ENCODE data around the gene RBPJ. TPM values are rescaled to one million over a fixed set of nuclear protein-coding genes. Genes with fewer than 3 reads are reported as not detected.

The RBPJ gene
- total RNA-seq, 2 experiments from 2014 or later: 39.9 to 61.1 TPM

GRCh38 chr4:26380740-26381139 lies 59.9 kb downstream of the RBPJ start:
- no peaks in the 10 kb centered on the region for H3K36me3 ChIP-seq (ENCODE audit: insufficient read depth, low read length)
- ChIA-PET CTCF (ENCODE audit: unreplicated experiment) (no interaction called here), POLR2A (interaction anchor here (0.8 to 1.4 kb wide), 5 partner anchors 12 to 810 kb away, joined by 3 to 5 read pairs (median 4); no protein-coding TSS in a partner anchor)
- no TSS peak for BruUV-seq (replicated peaks)
- no peaks in the 10 kb centered on the region for H3K9me2 ChIP-seq (ENCODE audit: insufficient read depth, low read length)
- H3K79me2 ChIP-seq (ENCODE audit: insufficient read depth, low read depth, low read length): peaks cover 36% of the 10 kb centered on the region
- no peaks in the 10 kb centered on the region for H3K9me3 ChIP-seq (ENCODE audit: low read length)
- H3K27ac ChIP-seq (ENCODE audit: low read depth, low read length, poor library complexity, severe bottlenecking): no peak overlapping the region
- H3K4me2 ChIP-seq (ENCODE audit: low read length): peak overlapping the region; percentile 31; the same call in 1 of the 2 replicates
- peaks cover 36% of the 10 kb centered on the region for H3K4me1 ChIP-seq (ENCODE audit: insufficient read depth, low read length, poor library complexity, severe bottlenecking)
- H3K4me3 ChIP-seq (ENCODE audit: low read depth, low read length, poor library complexity, severe bottlenecking): no peak overlapping the region
- H4K20me1 ChIP-seq (ENCODE audit: insufficient read depth, low read length): peaks cover 19% of the 10 kb centered on the region
- no peak for DNase-seq (ENCODE audit: low spot score)
- TF ChIP-seq CTCF (conservative IDR thresholded peaks at IDR 0.05; ENCODE audit: low read length) (no peak), EZH2phosphoT487 (IDR thresholded peaks at IDR 0.05; ENCODE audit: borderline replicate concordance, low read depth, low read length) (no peak)
- H2AFZ ChIP-seq (ENCODE audit: low read length): no peak overlapping the region
- intact Hi-C loops (cut with micrococcal nuclease; ENCODE audit: unreplicated experiment): no loop called here

- intact Hi-C loops (cut with micrococcal nuclease; ENCODE audit: unreplicated experiment): no loop called here
- CTCF ChIA-PET (ENCODE audit: unreplicated experiment): no interaction called here
Measured at GRCh38 chr4:26384380-26385057, 63.7 kb downstream of the RBPJ start.

More at GRCh38 chr4:26384380-26385057, 63.7 kb downstream of the RBPJ start:
- no peak overlapping the region for H3K4me2 ChIP-seq (ENCODE audit: low read length)
- no peak overlapping the region for H2AFZ ChIP-seq (ENCODE audit: low read length)
- H3K9me3 ChIP-seq (ENCODE audit: low read length): no peaks in the 10 kb centered on the region
- H3K4me1 ChIP-seq (ENCODE audit: insufficient read depth, low read length, poor library complexity, severe bottlenecking): peaks cover 14% of the 10 kb centered on the region
- no peak overlapping the region for H3K27ac ChIP-seq (ENCODE audit: low read depth, low read length, poor library complexity, severe bottlenecking)
- peaks cover 26% of the 10 kb centered on the region for H3K36me3 ChIP-seq (ENCODE audit: insufficient read depth, low read length)
- H3K79me2 ChIP-seq (ENCODE audit: insufficient read depth, low read depth, low read length): peaks cover 36% of the 10 kb centered on the region
- no peaks in the 10 kb centered on the region; the same call in 1 of the 2 replicates for H4K20me1 ChIP-seq (ENCODE audit: insufficient read depth, low read length)
- POLR2A ChIA-PET: interaction anchor here (0.6 to 1.6 kb wide), 5 partner anchors 12 to 1208 kb away, joined by 3 to 4 read pairs (median 3); no protein-coding TSS in a partner anchor
- DNase-seq (ENCODE audit: low spot score): no peak
- H3K9me2 ChIP-seq (ENCODE audit: insufficient read depth, low read length): no peaks in the 10 kb centered on the region
- no TSS peak for BruUV-seq (replicated peaks)
- no peak for TF ChIP-seq EZH2phosphoT487 (IDR thresholded peaks at IDR 0.05; ENCODE audit: borderline replicate concordance, low read depth, low read length)
- TF ChIP-seq CTCF (conservative IDR thresholded peaks at IDR 0.05; ENCODE audit: low read length): no peak
- H3K4me3 ChIP-seq (ENCODE audit: low read depth, low read length, poor library complexity, severe bottlenecking): no peak overlapping the region
